Measurements from ENCODE around the gene DNM3. TPM values are rescaled to one million over a fixed set of nuclear protein-coding genes. Genes with fewer than 3 reads are reported as not detected.

DNM3 gene
- polyA plus RNA-seq, 1 of the 3 experiments (the other 2 are of a cell fraction): 0.43 TPM

- no peak for TF ChIP-seq REST (IDR thresholded peaks at IDR 0.05; ENCODE audit: low read depth, low read length)
- no peak for TF ChIP-seq USF1 (IDR thresholded peaks at IDR 0.05; ENCODE audit: borderline replicate concordance, low read depth)
- TF ChIP-seq CHD2 (IDR thresholded peaks at IDR 0.05; ENCODE audit: low read length, partially characterized antibody): no peak
- TF ChIP-seq GATA2 (CRISPR knock-in tag; IDR thresholded peaks at IDR 0.05): no peak
- no peak for TF ChIP-seq FOXJ3 (CRISPR knock-in tag; IDR thresholded peaks at IDR 0.05)
- no peak for TF ChIP-seq EZH2phosphoT487 (IDR thresholded peaks at IDR 0.05; ENCODE audit: borderline replicate concordance, low read depth)
Observed at GRCh38 chr1:171981303-171981702, 140.0 kb downstream of the DNM3 start (continued).

- H3K79me2 ChIP-seq (ENCODE audit: insufficient read depth): no peaks in the 10 kb centered on the region
- no peak overlapping the region for H3K4me3 ChIP-seq (ENCODE audit: low read depth in 2 of 2, low read length in 1 of 2)
- no peak overlapping the region for H3K4me2 ChIP-seq
- H4K20me1 ChIP-seq (ENCODE audit: insufficient read depth): no peaks in the 10 kb centered on the region
- no peaks in the 10 kb centered on the region; the same call in 1 of the 2 replicates for H3K27me3 ChIP-seq (ENCODE audit: insufficient read depth)
- no peak overlapping the region for H3K9ac ChIP-seq
- no peaks in the 10 kb centered on the region for H3K9me3 ChIP-seq
- 29% methylated on average over 1 of the region's 1 CpG for WGBS (ENCODE audit: low lambda C conversion rate)
- no peaks in the 10 kb centered on the region for H3K9me2 ChIP-seq
- CTCF ChIA-PET: interaction anchor here (0.7 to 17.9 kb wide), 26 partner anchors 8 to 736 kb away, joined by 3 to 413 read pairs (median 4); no protein-coding TSS in a partner anchor
- no peak overlapping the region for H3K27ac ChIP-seq (ENCODE audit: low read depth in 2 of 2, low read length in 1 of 2)
- H2AFZ ChIP-seq (ENCODE audit: low read depth): no peak overlapping the region
- H3K36me3 ChIP-seq (replicated peaks in 1 of 2; ENCODE audit: control insufficient read depth in 1 of 2, insufficient read depth in 2 of 2, low read length in 1 of 2): no peaks in the 10 kb centered on the region
- H3F3A ChIP-seq (replicated peaks; ENCODE audit: insufficient read depth): no peaks in the 10 kb centered on the region
- no peaks in the 10 kb centered on the region; a peak in 1 of 4 replicates for H3K4me1 ChIP-seq (ENCODE audit: control insufficient read depth in 1 of 2, insufficient read depth in 2 of 2, low read depth in 1 of 2, low read length in 1 of 2)
- DNase-seq: no peak
- POLR2A ChIA-PET: interaction anchor here (0.5 kb wide), 1 partner anchor 529 kb away, joined by 3 read pairs; no protein-coding TSS in a partner anchor
- no peak for TF ChIP-seq GATA2 (CRISPR knock-in tag; IDR thresholded peaks at IDR 0.05)
- TF ChIP-seq MEF2A (IDR thresholded peaks at IDR 0.05; ENCODE audit: borderline replicate concordance, low read depth): no peak
- TF ChIP-seq SIN3A (IDR thresholded peaks at IDR 0.05; ENCODE audit: borderline replicate concordance, low read depth, low read length): no peak
- TF ChIP-seq CHD2 (IDR thresholded peaks at IDR 0.05; ENCODE audit: low read length, partially characterized antibody): no peak
- no peak for TF ChIP-seq ELF1 (IDR thresholded peaks at IDR 0.05)
- TF ChIP-seq JUND (IDR thresholded peaks at IDR 0.05): no peak
- no peak for TF ChIP-seq ZBTB33 (IDR thresholded peaks at IDR 0.05; ENCODE audit: borderline replicate concordance, low read depth)
- no peak for TF ChIP-seq GABPA (IDR thresholded peaks at IDR 0.05; ENCODE audit: low read depth)
- TF ChIP-seq CTCF (IDR thresholded peaks at IDR 0.05): peak; percentile 52
- peak; percentile 64 for TF ChIP-seq RAD21 (IDR thresholded peaks at IDR 0.05; ENCODE audit: low read length)
- TF ChIP-seq RFX5 (IDR thresholded peaks at IDR 0.05; ENCODE audit: low read length): no peak
- TF ChIP-seq REST (IDR thresholded peaks at IDR 0.05; ENCODE audit: low read depth, low read length): no peak
- no peak for TF ChIP-seq USF2 (IDR thresholded peaks at IDR 0.05; ENCODE audit: borderline replicate concordance, low read depth, low read length)
- no peak for TF ChIP-seq POLR2AphosphoS5 (IDR thresholded peaks at IDR 0.05; ENCODE audit: low read depth, low read length)
Observed at GRCh38 chr1:171983584-171983983, 142.3 kb downstream of the DNM3 start.
